Gastrocnemius medialis (tissue), 4 donors: ENCODE results near the gene RPS6KA4.
"Not testable (repeated sequence)": the region's sequence is repeated elsewhere in the genome, so short reads cannot be mapped to it uniquely, and the experiment has no call there.

ENCODE experiments used
- POLR2A ChIP-seq, 2 donors: fragments of 450-650 bp; IDR thresholded peaks; one replicate each; pipeline ENCODE4 v1.6.1; 2017; ENCODE audit warnings: antibody characterized with exemption in 2 of 2, mild to moderate bottlenecking in 2 of 2, moderate library complexity in 2 of 2
- TF ChIP-seq, protein P1 (sequence below), 5 experiments: fragments of 450-650 bp in 3 of 5; fragments of 200-600 bp in 2 of 5; sonication (generic) in 2 of 5; IDR thresholded peaks in 4 of 5; conservative IDR thresholded peaks in 1 of 5; 1 replicate in 4 of 5; 2 replicates in 1 of 5; pipeline ENCODE4 v1.5.1; 2016 to 2019; ENCODE audit warnings: antibody characterized with exemption in 5 of 5, mild to moderate bottlenecking in 3 of 5, moderate library complexity in 3 of 5

DNA sequence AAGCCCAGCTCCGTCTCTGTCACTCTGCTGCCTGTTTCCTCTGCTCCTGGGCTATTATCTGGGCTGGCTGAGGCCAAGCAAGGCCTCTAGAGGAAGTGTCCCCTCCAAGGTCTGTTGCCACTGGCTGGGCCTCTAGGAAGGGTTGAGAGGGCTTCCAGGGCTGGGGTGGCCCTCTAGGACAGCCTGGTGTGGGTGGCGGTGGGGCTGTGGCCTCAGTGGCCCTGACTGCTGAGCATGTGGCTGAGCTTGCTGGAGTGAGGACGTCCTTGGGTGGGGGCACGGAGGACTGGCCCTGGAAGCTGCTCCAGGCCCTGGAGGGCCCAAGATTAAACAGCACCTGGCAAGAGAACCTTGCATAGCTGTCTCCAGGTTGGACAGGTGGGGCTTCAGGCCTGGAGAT is 35.0 kb upstream of the RPS6KA4 start:
- TF ChIP-seq, protein P1, sequence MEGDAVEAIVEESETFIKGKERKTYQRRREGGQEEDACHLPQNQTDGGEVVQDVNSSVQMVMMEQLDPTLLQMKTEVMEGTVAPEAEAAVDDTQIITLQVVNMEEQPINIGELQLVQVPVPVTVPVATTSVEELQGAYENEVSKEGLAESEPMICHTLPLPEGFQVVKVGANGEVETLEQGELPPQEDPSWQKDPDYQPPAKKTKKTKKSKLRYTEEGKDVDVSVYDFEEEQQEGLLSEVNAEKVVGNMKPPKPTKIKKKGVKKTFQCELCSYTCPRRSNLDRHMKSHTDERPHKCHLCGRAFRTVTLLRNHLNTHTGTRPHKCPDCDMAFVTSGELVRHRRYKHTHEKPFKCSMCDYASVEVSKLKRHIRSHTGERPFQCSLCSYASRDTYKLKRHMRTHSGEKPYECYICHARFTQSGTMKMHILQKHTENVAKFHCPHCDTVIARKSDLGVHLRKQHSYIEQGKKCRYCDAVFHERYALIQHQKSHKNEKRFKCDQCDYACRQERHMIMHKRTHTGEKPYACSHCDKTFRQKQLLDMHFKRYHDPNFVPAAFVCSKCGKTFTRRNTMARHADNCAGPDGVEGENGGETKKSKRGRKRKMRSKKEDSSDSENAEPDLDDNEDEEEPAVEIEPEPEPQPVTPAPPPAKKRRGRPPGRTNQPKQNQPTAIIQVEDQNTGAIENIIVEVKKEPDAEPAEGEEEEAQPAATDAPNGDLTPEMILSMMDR (IDR thresholded peaks at IDR 0.05 in 4 of 5, conservative IDR thresholded peaks at IDR 0.05 in 1 of 5), result not testable (repeated sequence)
- not testable (repeated sequence) for TF ChIP-seq POLR2A (IDR thresholded peaks at IDR 0.05)
